Measurements from ENCODE around the gene ANKAR. TPM values are rescaled to one million over a fixed set of nuclear protein-coding genes. Genes with fewer than 3 reads are reported as not detected.

Gene ANKAR
- total and polyA plus RNA-seq, 2 of the 8 experiments (the other 6 are each of a cell fraction or from before 2014, with no cell fraction given): 0.56 to 1.7 TPM

DNA sequence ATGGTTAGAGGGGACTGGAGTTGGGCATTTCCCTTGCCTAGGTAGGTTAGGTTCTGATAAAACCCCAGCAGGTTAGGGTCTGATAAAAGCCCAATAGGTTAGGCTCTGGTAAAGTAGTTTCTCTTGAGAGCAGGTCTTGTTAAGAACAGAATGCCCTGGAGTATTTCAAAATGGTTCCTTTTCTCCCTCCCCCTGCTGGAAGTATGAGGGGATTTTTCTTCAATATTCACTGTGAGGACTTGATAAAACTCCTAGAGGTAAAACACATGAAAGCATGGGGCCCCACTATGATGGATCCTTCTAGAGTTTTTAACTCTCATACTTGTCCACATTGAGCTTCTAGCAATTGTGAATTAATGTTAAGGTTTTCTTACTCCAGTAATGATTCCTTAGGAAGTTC, 27.6 kb downstream of the ANKAR start:
- H2BK15ac ChIP-seq (ENCODE audit: low read length): no peak overlapping the region
- no peaks in the 10 kb centered on the region for H3K4me1 ChIP-seq (replicated peaks in 1 of 4; ENCODE audit: control insufficient read depth in 3 of 4, insufficient read depth in 4 of 4, low read length in 3 of 4)
- H3K23ac ChIP-seq (ENCODE audit: insufficient read length): no peak overlapping the region
- H2BK120ac ChIP-seq (replicated peaks; ENCODE audit: low read depth, low read length): no peak overlapping the region
- no peak overlapping the region for H3K4me3 ChIP-seq (ENCODE audit: extremely low read depth in 1 of 4, insufficient read depth in 2 of 4, low read depth in 3 of 4, low read length in 4 of 4)
- H4K8ac ChIP-seq (ENCODE audit: extremely low read depth, insufficient read depth, low read length): peak overlapping the region; percentile 53; the same call in 1 of the 2 replicates
- FAIRE-seq: no peak
- no peak overlapping the region for H2AK5ac ChIP-seq (ENCODE audit: low read depth, low read length)
- H3K56ac ChIP-seq (replicated peaks; ENCODE audit: insufficient read length, low read depth, low read length): no peak overlapping the region
- no peak overlapping the region for H2BK12ac ChIP-seq (ENCODE audit: low read depth, low read length)
- H3K27me3 ChIP-seq (replicated peaks in 1 of 4; ENCODE audit: control insufficient read depth in 3 of 4, extremely low read depth in 1 of 4, insufficient read depth in 3 of 4, low read length in 3 of 4): peaks cover 0 to 1% (median 0%) of the 10 kb centered on the region in 4 experiments; a peak in 1 of 7 replicates
- no peak overlapping the region for H2BK20ac ChIP-seq (ENCODE audit: low read length)
- no peak for TF ChIP-seq PHF8 (conservative IDR thresholded peaks at IDR 0.05; ENCODE audit: low read depth, low read length)
- TF ChIP-seq CEBPB (IDR thresholded peaks at IDR 0.05; ENCODE audit: low read depth, low read length): no peak
- TF ChIP-seq, protein P1, sequence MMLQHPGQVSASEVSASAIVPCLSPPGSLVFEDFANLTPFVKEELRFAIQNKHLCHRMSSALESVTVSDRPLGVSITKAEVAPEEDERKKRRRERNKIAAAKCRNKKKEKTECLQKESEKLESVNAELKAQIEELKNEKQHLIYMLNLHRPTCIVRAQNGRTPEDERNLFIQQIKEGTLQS (IDR thresholded peaks at IDR 0.05; ENCODE audit: insufficient read depth, low read depth, low read length): no peak
- no peak for TF ChIP-seq SIX5 (IDR thresholded peaks at IDR 0.05; ENCODE audit: low read depth, low read length)
- TF ChIP-seq POU5F1 (IDR thresholded peaks at IDR 0.05; ENCODE audit: low read depth, low read length): no peak
- no peak for TF ChIP-seq MAFK (IDR thresholded peaks at IDR 0.05; ENCODE audit: low read depth, low read length)
- TF ChIP-seq CBX8 (IDR thresholded peaks at IDR 0.05; ENCODE audit: borderline replicate concordance, low read depth, low read length): no peak
- TF ChIP-seq, protein P2, sequence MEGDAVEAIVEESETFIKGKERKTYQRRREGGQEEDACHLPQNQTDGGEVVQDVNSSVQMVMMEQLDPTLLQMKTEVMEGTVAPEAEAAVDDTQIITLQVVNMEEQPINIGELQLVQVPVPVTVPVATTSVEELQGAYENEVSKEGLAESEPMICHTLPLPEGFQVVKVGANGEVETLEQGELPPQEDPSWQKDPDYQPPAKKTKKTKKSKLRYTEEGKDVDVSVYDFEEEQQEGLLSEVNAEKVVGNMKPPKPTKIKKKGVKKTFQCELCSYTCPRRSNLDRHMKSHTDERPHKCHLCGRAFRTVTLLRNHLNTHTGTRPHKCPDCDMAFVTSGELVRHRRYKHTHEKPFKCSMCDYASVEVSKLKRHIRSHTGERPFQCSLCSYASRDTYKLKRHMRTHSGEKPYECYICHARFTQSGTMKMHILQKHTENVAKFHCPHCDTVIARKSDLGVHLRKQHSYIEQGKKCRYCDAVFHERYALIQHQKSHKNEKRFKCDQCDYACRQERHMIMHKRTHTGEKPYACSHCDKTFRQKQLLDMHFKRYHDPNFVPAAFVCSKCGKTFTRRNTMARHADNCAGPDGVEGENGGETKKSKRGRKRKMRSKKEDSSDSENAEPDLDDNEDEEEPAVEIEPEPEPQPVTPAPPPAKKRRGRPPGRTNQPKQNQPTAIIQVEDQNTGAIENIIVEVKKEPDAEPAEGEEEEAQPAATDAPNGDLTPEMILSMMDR (IDR thresholded peaks at IDR 0.05; ENCODE audit: control extremely low read depth in 1 of 3, insufficient read depth in 1 of 3, low read depth in 1 of 3, low read length in 3 of 3): peak in 2 of 3 experiments; percentile 22 to 24; a peak in 2 of 4 replicates
- peak; percentile 52; the same call in 1 of the 2 replicates for TF ChIP-seq YY1 (IDR thresholded peaks at IDR 0.05; ENCODE audit: low read depth, low read length)
- no peak for TF ChIP-seq KDM4A (IDR thresholded peaks at IDR 0.05; ENCODE audit: low read depth, low read length, severe bottlenecking)
- no peak for TF ChIP-seq POLR2A (IDR thresholded peaks at IDR 0.05; ENCODE audit: control extremely low read depth in 1 of 2, low read depth in 2 of 2, low read length in 2 of 2)
- no peaks in the 10 kb centered on the region for H3K79me1 ChIP-seq (ENCODE audit: low read depth, low read length)
- no peak overlapping the region for H3K4ac ChIP-seq (replicated peaks; ENCODE audit: insufficient read length, low read depth, low read length)
- no peak overlapping the region for H3K9ac ChIP-seq (replicated peaks in 1 of 4; ENCODE audit: extremely low read depth in 1 of 4, low read depth in 3 of 4, low read length in 3 of 4)
- DNase-seq (ENCODE audit: low read depth in 1 of 2, low spot score in 2 of 2): no peak
- no peaks in the 10 kb centered on the region for H3K23me2 ChIP-seq (ENCODE audit: low read depth, low read length)
- no peak overlapping the region for H4K5ac ChIP-seq (ENCODE audit: insufficient read length, low read depth, low read length)
- ChIA-PET CTCF (ENCODE audit: partially characterized antibody) (interaction anchor here (0.7 to 2.1 kb wide), 11 partner anchors 9 to 44 kb away, joined by 3 to 13 read pairs (median 4); partner anchors contain the start of genes ANKAR and ASNSD1), POLR2A (ENCODE audit: partially characterized antibody) (interaction anchor here (1.5 kb wide), 1 partner anchor 27 kb away, joined by 4 read pairs; the partner anchor contains the start of gene ANKAR)
- H3K4me2 ChIP-seq (ENCODE audit: insufficient read depth in 1 of 2, low read depth in 2 of 2, low read length in 2 of 2): no peak overlapping the region
- no peak overlapping the region for H3K18ac ChIP-seq (ENCODE audit: extremely low read depth, low read length)
- no peaks in the 10 kb centered on the region for H3K36me3 ChIP-seq (ENCODE audit: control insufficient read depth in 2 of 4, insufficient read depth in 4 of 4, low read length in 3 of 4)
- no peak overlapping the region for H3K27ac ChIP-seq (ENCODE audit: low read depth, low read length)
- H3K14ac ChIP-seq (ENCODE audit: insufficient read length): no peak overlapping the region
- H4K91ac ChIP-seq (replicated peaks; ENCODE audit: insufficient read length, low read length): no peak overlapping the region
- no peaks in the 10 kb centered on the region for H3K9me3 ChIP-seq (ENCODE audit: insufficient read depth in 2 of 2, low read depth in 1 of 2, low read length in 1 of 2)
- no peaks in the 10 kb centered on the region for H4K20me1 ChIP-seq (replicated peaks in 1 of 2; ENCODE audit: control insufficient read depth in 1 of 2, insufficient read depth in 2 of 2, low read length in 2 of 2)
- peak overlapping the region; percentile 84; the same call in 1 of the 2 replicates for H2AFZ ChIP-seq (ENCODE audit: low read length)
- H3K79me2 ChIP-seq (ENCODE audit: control insufficient read depth in 1 of 2, insufficient read depth in 2 of 2, low read length in 2 of 2): no peaks in the 10 kb centered on the region
- H2BK5ac ChIP-seq (ENCODE audit: low read depth, low read length): no peak overlapping the region
